Measurements from ENCODE around the gene NRXN2.

NRXN2 gene

GRCh38 chr11:64698427-64698826 is 24.6 kb downstream of the NRXN2 start:
- DNase-seq (ENCODE audit: low read depth), result no peak

- no peak for DNase-seq (ENCODE audit: low read depth)
Observed at GRCh38 chr11:64697663-64698375, 25.2 kb downstream of the NRXN2 start.

DNA sequence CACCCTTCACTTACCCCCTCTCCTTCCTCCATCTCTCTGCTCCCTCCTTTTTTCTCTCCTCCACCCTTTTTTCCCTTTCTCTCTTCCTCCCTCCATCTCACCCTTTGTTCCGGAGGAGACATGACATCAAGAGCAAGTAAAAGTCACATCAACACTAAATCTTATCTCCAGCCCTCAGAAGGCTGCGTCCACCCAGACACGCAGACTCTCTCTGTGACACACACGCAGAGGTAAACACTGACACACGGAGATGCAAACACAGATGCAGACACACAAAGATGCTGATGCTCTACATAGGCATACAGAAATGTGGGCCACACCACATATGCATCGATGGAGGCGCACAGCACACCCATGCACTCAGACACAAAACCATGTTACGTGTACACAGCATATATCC is 27.0 kb downstream of the NRXN2 start:
- DNase-seq (ENCODE audit: low read depth), result no peak

DNA sequence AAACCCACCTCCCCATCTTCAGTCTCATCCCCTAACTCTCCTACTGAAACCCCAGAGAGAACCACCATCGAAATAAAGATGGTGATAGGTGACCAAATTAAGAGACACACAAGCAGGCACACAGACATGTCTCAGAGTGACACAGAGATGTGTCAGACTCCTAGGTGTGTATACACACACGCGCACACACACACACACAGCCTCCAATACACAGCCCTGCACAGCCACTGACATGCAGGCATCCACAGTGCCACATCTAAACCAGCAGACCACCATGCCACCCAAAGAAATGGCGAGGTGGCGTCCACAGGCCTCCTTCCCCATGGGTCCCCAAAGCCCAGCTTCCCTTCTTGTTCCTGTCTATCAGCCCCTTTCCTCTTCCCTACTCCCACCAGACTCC is 27.4 kb downstream of the NRXN2 start:
- DNase-seq (ENCODE audit: low read depth), result no peak

DNA sequence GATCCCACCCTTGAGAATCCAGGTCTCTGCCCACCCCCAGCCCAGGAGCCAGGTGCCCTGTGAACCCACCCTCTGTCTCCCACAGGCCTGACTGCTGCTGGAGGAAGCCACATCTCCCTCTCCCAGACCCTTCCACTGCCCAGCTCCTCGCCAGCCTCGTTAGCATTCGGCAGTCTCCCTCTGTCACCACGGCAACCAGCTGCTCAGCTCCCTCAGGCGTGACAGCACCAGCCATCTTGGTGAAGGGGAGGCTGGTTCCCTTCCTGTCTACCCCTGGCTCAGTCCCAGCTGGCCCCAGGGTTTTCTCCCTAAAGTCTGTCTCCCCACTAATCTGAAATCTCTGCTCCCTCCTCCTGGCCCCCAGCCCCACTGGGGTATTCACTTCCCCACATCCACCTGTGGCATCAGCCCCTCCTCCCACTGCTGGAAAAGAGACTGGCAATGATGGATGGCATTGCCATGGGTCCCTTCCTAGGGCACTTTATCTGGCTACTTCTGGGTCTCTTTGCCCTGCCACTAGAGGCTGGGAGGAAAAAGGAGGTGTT is 28.1 kb downstream of the NRXN2 start:
- no peak for DNase-seq (ENCODE audit: low read depth)

DNA sequence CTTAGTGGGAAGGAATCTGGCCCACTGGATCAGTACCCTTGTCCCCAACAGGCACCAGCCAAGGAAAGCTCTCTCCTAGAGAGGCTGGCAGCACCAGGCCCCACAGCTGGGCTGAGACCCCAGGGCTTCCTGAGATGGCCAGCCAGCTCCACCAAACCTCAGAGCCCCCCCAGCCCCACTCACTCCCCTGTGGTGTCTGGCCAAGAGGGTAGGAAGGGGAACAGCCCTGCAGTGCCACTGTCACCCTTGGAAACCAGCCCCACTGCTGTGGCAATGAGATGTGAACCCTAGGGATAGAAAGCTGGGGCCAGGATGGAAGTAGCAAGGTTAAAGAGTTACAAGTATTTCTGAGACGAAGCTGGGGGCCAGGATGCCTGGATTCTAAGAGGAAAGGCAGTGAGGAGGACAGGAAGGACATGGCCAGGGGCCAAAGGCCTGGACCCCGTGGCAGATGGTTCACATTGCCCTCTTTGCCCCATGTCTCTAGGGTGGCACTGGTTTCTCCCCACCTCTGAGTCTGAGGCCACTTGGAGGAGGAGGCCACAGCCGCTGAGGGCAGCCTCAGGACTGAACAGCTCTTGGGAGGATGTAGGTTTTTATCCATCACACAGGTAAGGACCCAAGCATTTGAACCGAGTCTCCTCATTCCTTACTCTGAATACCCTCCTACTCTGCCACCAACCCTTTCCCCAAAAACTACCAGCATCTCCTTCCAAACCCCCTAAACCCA is 28.8 kb downstream of the NRXN2 start:
- DNase-seq (ENCODE audit: low read depth), result no peak

DNA sequence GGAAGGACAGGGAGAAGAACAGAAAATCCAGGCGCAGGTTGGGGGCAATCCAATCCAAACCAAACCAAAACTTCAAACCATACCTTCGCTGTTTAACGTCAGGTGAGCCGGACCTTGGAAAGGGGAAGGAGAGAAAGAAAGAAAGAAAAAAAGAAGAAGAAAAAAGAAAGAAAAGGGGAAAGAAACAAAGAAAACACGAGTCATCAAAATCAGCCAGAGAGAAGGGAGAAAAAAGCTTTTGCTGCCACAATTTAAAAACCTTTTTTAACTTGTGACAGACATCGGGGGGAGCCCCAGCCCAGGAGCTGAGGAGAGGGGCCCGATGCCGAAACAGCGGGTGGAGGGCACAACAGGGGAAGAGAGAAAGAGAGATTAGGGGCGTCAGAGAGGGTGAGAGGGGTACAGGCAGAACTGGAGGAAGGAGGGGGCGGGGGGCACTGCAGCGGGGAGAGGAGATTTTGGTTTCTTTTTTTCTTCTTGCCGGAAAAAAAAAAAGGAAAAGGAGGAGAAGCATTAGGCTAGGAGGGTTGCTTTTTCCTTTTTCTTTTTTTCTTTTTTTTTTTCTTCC is 30.1 kb downstream of the NRXN2 start:
- DNase-seq (ENCODE audit: low read depth), result no peak

GRCh38 chr11:64691543-64691942 is 31.5 kb downstream of the NRXN2 start:
- no peak for DNase-seq (ENCODE audit: low read depth)

DNA sequence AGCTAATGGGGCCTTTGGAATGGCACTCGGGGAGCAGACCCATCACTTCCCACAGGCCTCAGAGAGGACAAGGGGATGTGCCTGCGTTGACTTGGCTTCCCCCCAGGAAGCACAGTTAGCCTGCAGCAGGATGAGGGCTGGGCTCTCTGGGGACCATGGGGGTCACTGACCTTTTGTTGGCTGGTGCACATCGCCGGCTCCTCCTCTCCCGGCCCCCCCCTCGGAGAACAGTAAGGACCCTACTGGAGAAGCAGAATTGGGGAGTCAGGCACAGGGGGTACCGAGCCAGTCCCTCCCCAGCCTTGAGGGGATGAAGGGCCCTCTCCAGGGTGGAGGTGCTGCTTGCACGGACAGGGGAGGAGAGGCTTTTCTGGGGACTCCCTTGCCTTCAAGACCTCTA is 32.8 kb downstream of the NRXN2 start:
- DNase-seq (ENCODE audit: low read depth), result no peak

- DNase-seq (ENCODE audit: low read depth), result peak; percentile 89
Observed at GRCh38 chr11:64688534-64688982, 34.4 kb downstream of the NRXN2 start.

- no peak for DNase-seq (ENCODE audit: low read depth)
Observed at GRCh38 chr11:64687643-64688533, 35.1 kb downstream of the NRXN2 start.

GRCh38 chr11:64687204-64687603 is 35.8 kb downstream of the NRXN2 start:
- DNase-seq (ENCODE audit: low read depth), result no peak

GRCh38 chr11:64686466-64687170 is 36.4 kb downstream of the NRXN2 start:
- DNase-seq (ENCODE audit: low read depth), result no peak

- DNase-seq (ENCODE audit: low read depth), result no peak
Observed at GRCh38 chr11:64685536-64685935, 37.5 kb downstream of the NRXN2 start.

DNA sequence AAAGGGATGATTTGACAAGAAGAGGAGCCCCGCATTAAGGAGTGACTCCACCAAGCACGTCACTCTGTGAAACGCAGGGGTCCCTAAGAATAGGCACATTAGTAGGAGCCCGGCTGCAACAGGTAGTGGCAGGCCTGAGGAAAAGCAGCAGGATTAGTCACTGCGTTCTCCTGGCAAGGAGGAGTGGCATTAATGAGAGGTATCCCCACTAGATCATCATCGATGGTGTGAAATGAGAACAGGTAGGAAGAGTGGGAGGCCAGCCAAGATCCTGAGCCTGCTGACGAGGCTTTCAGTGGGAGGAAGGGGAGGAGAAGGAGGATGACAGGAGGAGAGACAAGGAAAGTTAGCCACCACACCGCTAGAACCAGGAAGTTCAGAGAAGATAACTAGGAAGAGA is 38.6 kb downstream of the NRXN2 start:
- no peak for DNase-seq (ENCODE audit: low read depth)

GRCh38 chr11:64681171-64681570 is 41.8 kb downstream of the NRXN2 start:
- no peak for DNase-seq (ENCODE audit: low read depth)

DNA sequence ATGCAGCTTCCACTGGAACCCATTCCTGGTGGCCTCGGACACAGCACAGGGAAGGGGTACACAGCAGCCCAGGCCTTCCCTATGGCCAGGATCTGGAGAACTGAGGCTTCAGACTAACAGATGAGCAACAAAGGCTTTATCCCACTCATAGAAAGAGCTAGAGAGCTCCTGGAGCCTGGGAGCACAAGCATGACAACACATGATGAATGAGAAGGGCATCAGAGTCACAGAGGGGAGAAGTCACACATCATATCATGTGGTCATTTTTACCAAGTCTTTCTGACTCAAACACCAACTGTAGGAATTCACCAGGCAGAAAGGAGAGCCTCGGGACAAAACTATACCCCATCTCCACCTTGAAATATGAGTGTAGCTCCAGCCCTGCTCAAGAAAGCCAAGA is 43.2 kb downstream of the NRXN2 start:
- DNase-seq (ENCODE audit: low read depth), result no peak

GRCh38 chr11:64677441-64678023 is 45.5 kb downstream of the NRXN2 start:
- DNase-seq (ENCODE audit: low read depth), result no peak

DNA sequence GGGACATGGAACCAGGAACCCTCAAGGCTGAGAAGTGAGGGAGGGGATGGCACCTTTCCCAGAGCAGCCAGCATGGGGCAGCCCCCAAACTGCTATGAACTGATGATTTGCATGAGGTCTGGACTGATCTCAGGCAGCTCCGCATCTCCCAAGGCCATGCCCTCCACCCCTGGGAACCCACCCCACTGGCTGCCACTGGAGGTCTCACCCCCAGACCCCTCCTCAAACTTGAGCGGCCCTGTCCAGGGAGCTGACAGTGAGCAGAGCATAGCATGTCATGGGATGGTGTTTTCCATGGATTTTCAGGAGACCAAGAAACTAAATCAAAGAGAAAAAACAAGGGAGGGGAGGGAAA is 46.8 kb downstream of the NRXN2 start:
- DNase-seq (ENCODE audit: low read depth), result no peak

- no peak for DNase-seq (ENCODE audit: low read depth)
Observed at GRCh38 chr11:64675450-64676260, 47.3 kb downstream of the NRXN2 start.

All from activated T-cell treated with anti-CD3 and anti-CD28 coated beads for 48 hours (primary cell).